A673 (cell line): ENCODE data around the gene PPP1R12C. TPM values are rescaled to one million over a fixed set of nuclear protein-coding genes. Genes with fewer than 3 reads are reported as not detected.

Experiments
- BruUV-seq: library from RNA; stranded (reverse); fragments of 400-500 nt; replicated peaks from 2 replicates; lab custom pipeline; 2021; lab: Mats Ljungman, UMichigan
- CTCF ChIA-PET: fragments of 300-600 bp; sonication (Branson Sonifier 250); formaldehyde crosslinking; loops from one replicate; lab custom pipeline; 2022; ENCODE audit warnings: antibody characterized with exemption; lab: Charles Lee
- POLR2A ChIA-PET: fragments of 300-600 bp; sonication (Branson Sonifier 250); formaldehyde crosslinking; loops from one replicate; lab custom pipeline; 2022; ENCODE audit warnings: antibody characterized with exemption; ENCODE audit not compliant: low non-redundant PET; lab: Charles Lee
- DNase-seq: peaks from one replicate; pipeline ENCODE4 v3.0.0-alpha.2; 2015; ENCODE audit warnings: low spot score
- H3K27ac ChIP-seq: fragments of 200-600 bp; sonication (generic); 2 replicates; pipeline ENCODE4 v1.5.1; 2016; ENCODE audit warnings: mixed run types, low read depth, mild to moderate bottlenecking, mixed read lengths, antibody characterized with exemption, low read length; ENCODE audit not compliant: poor library complexity, severe bottlenecking
- H3K27me3 ChIP-seq: fragments of 200-600 bp; sonication (generic); replicated peaks from 2 replicates; pipeline ENCODE4 v1.6.1; 2017; ENCODE audit warnings: mixed run types, low read depth, mild to moderate bottlenecking, mixed read lengths, antibody characterized with exemption, low read length; ENCODE audit not compliant: insufficient read depth, poor library complexity
- H3K36me3 ChIP-seq: fragments of 200-600 bp; sonication (generic); 2 replicates; pipeline ENCODE4 v1.6.1; 2016; ENCODE audit warnings: mixed run types, mild to moderate bottlenecking, mixed read lengths, antibody characterized with exemption, low read length; ENCODE audit not compliant: insufficient read depth, poor library complexity, severe bottlenecking
- H3K4me1 ChIP-seq: fragments of 200-600 bp; sonication (generic); 2 replicates; pipeline ENCODE4 v1.6.1; 2017; ENCODE audit warnings: mixed run types, mild to moderate bottlenecking, mixed read lengths, antibody characterized with exemption, low read length; ENCODE audit not compliant: insufficient read depth, poor library complexity, severe bottlenecking
- H3K4me3 ChIP-seq: fragments of 200-600 bp; sonication (generic); 2 replicates; pipeline ENCODE4 v1.5.1; 2016; ENCODE audit warnings: low read depth, mixed run types, mild to moderate bottlenecking, mixed read lengths, low read length; ENCODE audit not compliant: poor library complexity, severe bottlenecking
- H3K9me3 ChIP-seq: fragments of 200-600 bp; sonication (generic); 2 replicates; pipeline ENCODE4 v1.6.1; 2016; ENCODE audit warnings: mixed run types, low read depth, mild to moderate bottlenecking, mixed read lengths, antibody characterized with exemption, low read length; ENCODE audit not compliant: poor library complexity, severe bottlenecking
- EZH2 ChIP-seq: fragments of 200-600 bp; sonication (generic); IDR thresholded peaks from 2 replicates; pipeline ENCODE4 v1.6.1; 2017; ENCODE audit warnings: borderline replicate concordance, low read depth, mild to moderate bottlenecking, mixed read lengths, antibody characterized with exemption, low read length; ENCODE audit not compliant: poor library complexity, severe bottlenecking
- intact Hi-C: fragments of 100-400 bp; cut with micrococcal nuclease; formaldehyde crosslinking; loops from one replicate; pipeline ENCODE4 v1.10.0; 2022; ENCODE audit not compliant: unreplicated experiment
- total RNA-seq: library from RNA; stranded (reverse); gene quantifications from 2 replicates; pipeline ENCODE4 v1.2.3, GENCODE V29; 2021
- TF ChIP-seq, protein P1 (sequence below): fragments of 300-800, 200-600 bp; sonication (generic); conservative IDR thresholded peaks from 2 replicates; pipeline ENCODE4 v1.5.1; 2017; ENCODE audit warnings: low read depth, mild to moderate bottlenecking, antibody characterized with exemption, low read length, moderate library complexity, mixed read lengths

PPP1R12C gene
- total RNA-seq, 1 experiment from 2014 or later: 94.6 TPM

DNA sequence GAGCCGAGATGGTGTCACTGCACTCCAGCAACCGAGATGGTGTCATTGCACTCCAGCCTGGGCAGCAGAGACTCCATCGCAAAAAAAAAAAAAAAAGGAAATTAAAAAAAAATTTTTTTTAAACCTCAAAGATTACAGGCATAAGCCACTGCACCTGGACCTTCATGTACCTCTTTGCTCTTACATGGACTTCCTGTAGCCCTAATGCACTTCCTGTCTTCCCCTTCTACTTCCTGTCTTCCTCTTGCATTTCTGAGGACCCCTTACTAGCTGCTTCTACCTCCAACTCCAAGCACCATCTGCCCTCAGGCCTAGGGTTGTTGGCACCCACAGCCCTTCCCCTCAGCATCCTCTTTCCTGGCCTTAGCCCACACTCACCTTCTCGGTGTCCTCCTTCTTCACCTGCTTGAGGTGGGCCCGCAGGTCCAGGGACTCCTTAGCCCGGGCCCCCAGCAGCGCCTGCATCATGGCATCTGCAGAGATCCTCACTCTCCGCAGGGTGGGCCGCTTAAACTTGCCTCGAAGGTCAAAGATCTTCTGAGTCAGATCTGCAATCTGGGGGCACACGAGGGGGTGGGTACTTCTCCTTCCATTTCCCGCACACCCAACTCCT lies 36.3 kb upstream of the PPP1R12C start:
- H3K4me3 ChIP-seq: no peak overlapping the region
- H3K4me1 ChIP-seq: peaks cover 21% of the 10 kb centered on the region
- no peak for DNase-seq
- H3K36me3 ChIP-seq: no peaks in the 10 kb centered on the region
- BruUV-seq: no TSS peak
- CTCF ChIA-PET: no interaction called here
- no peak overlapping the region for H3K27ac ChIP-seq
- TF ChIP-seq, protein P1, sequence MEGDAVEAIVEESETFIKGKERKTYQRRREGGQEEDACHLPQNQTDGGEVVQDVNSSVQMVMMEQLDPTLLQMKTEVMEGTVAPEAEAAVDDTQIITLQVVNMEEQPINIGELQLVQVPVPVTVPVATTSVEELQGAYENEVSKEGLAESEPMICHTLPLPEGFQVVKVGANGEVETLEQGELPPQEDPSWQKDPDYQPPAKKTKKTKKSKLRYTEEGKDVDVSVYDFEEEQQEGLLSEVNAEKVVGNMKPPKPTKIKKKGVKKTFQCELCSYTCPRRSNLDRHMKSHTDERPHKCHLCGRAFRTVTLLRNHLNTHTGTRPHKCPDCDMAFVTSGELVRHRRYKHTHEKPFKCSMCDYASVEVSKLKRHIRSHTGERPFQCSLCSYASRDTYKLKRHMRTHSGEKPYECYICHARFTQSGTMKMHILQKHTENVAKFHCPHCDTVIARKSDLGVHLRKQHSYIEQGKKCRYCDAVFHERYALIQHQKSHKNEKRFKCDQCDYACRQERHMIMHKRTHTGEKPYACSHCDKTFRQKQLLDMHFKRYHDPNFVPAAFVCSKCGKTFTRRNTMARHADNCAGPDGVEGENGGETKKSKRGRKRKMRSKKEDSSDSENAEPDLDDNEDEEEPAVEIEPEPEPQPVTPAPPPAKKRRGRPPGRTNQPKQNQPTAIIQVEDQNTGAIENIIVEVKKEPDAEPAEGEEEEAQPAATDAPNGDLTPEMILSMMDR: no peak
- TF ChIP-seq EZH2: no peak
- POLR2A ChIA-PET: no interaction called here
- intact Hi-C loops: no loop called here
- H3K9me3 ChIP-seq: no peaks in the 10 kb centered on the region
- no peaks in the 10 kb centered on the region for H3K27me3 ChIP-seq

DNA sequence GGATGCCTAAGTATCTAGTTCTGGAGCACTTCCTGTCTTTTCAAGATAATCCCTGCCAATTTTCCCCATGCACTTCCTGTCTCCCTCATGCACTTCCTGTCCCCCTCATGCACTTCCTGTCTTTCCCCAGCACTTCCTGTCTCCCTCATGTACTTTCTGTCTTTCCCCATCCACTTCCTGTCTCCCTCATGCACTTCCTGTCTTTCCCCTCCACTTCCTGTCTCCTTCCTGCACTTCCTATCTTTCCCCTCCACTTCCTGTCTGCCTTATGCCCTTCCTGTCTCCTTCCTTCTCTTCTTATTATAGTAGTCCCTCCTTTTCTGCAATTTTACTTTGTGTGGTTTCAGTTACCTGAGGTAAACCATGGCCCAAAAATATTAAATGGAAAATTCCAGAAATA lies 34.6 kb upstream of the PPP1R12C start:
- CTCF ChIA-PET: no interaction called here
- Histone ChIP-seq H3K27me3 (no peaks in the 10 kb centered on the region), H3K27ac (peak overlapping the region; percentile 73), H3K4me1 (peaks cover 19% of the 10 kb centered on the region), H3K9me3 (no peaks in the 10 kb centered on the region), H3K36me3 (no peaks in the 10 kb centered on the region), H3K4me3 (no peak overlapping the region)
- TF ChIP-seq, protein P1: no peak
- no peak for TF ChIP-seq EZH2
- POLR2A ChIA-PET: no interaction called here
- peak; percentile 84 for DNase-seq
- no TSS peak for BruUV-seq
- intact Hi-C loops: no loop called here

DNA sequence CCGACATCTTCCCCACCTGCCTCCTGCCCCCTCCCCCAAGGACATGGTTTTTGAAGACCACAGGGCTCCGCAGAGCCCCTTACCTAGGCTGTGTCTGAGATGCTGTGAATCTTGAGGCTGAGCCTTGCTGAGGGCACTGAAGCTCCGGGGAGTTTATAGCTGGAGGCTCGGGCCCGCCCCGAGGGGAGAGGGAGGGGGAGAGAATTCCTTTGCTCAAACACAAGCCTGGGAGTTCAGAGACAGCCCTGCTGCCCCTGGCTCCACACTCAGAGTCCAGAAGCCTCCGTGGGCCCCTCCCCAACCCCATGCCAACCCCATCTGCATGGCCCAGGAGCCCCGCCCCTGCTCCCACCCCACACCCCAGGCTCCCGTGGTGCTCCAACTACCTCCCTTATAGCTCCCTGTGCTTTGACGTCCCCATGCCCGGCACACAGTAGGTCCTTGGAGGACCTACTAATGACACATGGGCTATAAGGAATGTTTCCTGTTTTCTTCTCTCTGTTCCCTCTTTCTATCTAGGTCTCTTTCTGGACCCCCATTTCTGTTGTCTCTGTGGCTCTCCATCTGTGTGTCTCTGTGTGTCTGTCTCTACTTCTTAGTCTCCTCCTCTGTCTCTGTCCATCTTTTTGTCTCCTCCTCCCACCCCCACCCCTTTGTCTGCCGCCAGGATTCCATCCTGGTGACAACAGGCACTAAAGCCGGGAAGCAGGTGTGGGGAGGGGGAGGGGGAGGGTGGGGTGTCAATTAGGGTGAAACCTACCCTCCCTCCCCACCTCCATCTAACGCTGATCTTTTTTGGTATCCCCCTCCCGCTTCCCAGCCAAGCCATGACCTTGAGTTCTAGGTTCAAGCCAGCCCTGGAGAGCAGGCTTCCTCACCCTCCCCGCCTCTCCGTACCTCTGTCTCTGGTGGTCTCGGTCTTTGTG lies 31.9 kb upstream of the PPP1R12C start, which contains the start of gene TNNT1:
TSS of gene TNNT1 (minus strand) at position 129 of the 926 bp plus-strand sequence. CDS start 2,049 bp downstream, outside the sequence.
- no TSS peak for BruUV-seq
- peak; percentile 56 for DNase-seq
- intact Hi-C loops: no loop called here
- H3K4me3 ChIP-seq: no peak within 1 kb of the TSS
- H3K4me1 ChIP-seq: peaks cover 27% of the 10 kb centered on the region
- POLR2A ChIA-PET: interaction anchor here (0.7 kb wide), 1 partner anchor 15 kb away, joined by 4 read pairs; no protein-coding TSS in a partner anchor
- no peaks in the 10 kb centered on the region for H3K9me3 ChIP-seq
- no peaks in the 10 kb centered on the region for H3K27me3 ChIP-seq
- CTCF ChIA-PET: no interaction called here
- H3K27ac ChIP-seq: no peak within 1 kb of the TSS
- no peaks in the 10 kb centered on the region for H3K36me3 ChIP-seq
- TF ChIP-seq, protein P1: no peak
- no peak for TF ChIP-seq EZH2
